Trophoblast cell (in vitro differentiated cells and primary cell): Measurements from ENCODE around the gene FRMPD1.

Experiments
- DNase-seq, 2 donors: peaks; one replicate each; pipeline ENCODE4 v3.0.0-alpha.2; 2016
- H2AFZ ChIP-seq: 2 replicates; pipeline ENCODE4 v1.6.1; 2013; ENCODE audit warnings: low read length, moderate library complexity, mild to moderate bottlenecking; ENCODE audit not compliant: insufficient read depth, poor library complexity
- H2AK5ac ChIP-seq: 2 replicates; pipeline ENCODE4 v1.6.1; 2013; ENCODE audit warnings: mild to moderate bottlenecking, low read length
- H2BK120ac ChIP-seq: 2 replicates; pipeline ENCODE4 v1.6.1; 2013; ENCODE audit warnings: low read length, mild to moderate bottlenecking, moderate library complexity; ENCODE audit not compliant: insufficient read depth, poor library complexity
- H2BK12ac ChIP-seq: 2 replicates; pipeline ENCODE4 v1.6.1; 2013; ENCODE audit warnings: mild to moderate bottlenecking, low read length, moderate library complexity
- H2BK5ac ChIP-seq: 2 replicates; pipeline ENCODE4 v1.6.1; 2013; ENCODE audit warnings: low read length, low read depth, moderate library complexity, mild to moderate bottlenecking; ENCODE audit not compliant: poor library complexity
- H3K14ac ChIP-seq: 2 replicates; pipeline ENCODE4 v1.6.1; 2013; ENCODE audit warnings: mild to moderate bottlenecking, low read length
- H3K18ac ChIP-seq: 2 replicates; pipeline ENCODE4 v1.6.1; 2013; ENCODE audit warnings: mild to moderate bottlenecking, low read length
- H3K23ac ChIP-seq: 2 replicates; pipeline ENCODE4 v1.6.1; 2013; ENCODE audit warnings: low read length
- H3K27ac ChIP-seq: 2 replicates; pipeline ENCODE4 v1.5.1; 2013; ENCODE audit warnings: low read depth, mild to moderate bottlenecking, inconsistent platforms, low read length, moderate library complexity
- H3K27me3 ChIP-seq: 2 replicates; pipeline ENCODE4 v1.6.1; 2013; ENCODE audit warnings: inconsistent platforms, mild to moderate bottlenecking, low read length, moderate library complexity; ENCODE audit not compliant: insufficient read depth
- H3K36me3 ChIP-seq, 2 experiments: 1 replicate in 1 of 2; 2 replicates in 1 of 2; pipeline ENCODE4 v1.6.1; 2013; ENCODE audit warnings: low read length in 2 of 2, mild to moderate bottlenecking in 2 of 2, moderate library complexity in 1 of 2; ENCODE audit not compliant: insufficient read depth in 2 of 2, control insufficient read depth in 1 of 2
- H3K4ac ChIP-seq: 2 replicates; pipeline ENCODE4 v1.6.1; 2013; ENCODE audit warnings: low read depth, mild to moderate bottlenecking, low read length, moderate library complexity
- H3K4me1 ChIP-seq, 2 experiments: 1 replicate in 1 of 2; 2 replicates in 1 of 2; pipeline ENCODE4 v1.6.1; 2013; ENCODE audit warnings: low read length in 2 of 2, mild to moderate bottlenecking in 2 of 2, moderate library complexity in 1 of 2; ENCODE audit not compliant: insufficient read depth in 2 of 2, control insufficient read depth in 1 of 2
- H3K4me2 ChIP-seq: 2 replicates; pipeline ENCODE4 v1.6.1; 2013; ENCODE audit warnings: inconsistent platforms, mild to moderate bottlenecking, low read length, moderate library complexity
- H3K4me3 ChIP-seq: 2 replicates; pipeline ENCODE4 v1.5.1; 2013; ENCODE audit warnings: mild to moderate bottlenecking, low read depth, low read length, inconsistent platforms
- H3K79me1 ChIP-seq: one replicate; pipeline ENCODE4 v1.6.1; 2013; ENCODE audit warnings: low read length
- H3K79me2 ChIP-seq: 2 replicates; pipeline ENCODE4 v1.6.1; 2013; ENCODE audit warnings: low read length, mild to moderate bottlenecking; ENCODE audit not compliant: control insufficient read depth, insufficient read depth, poor library complexity
- H3K9ac ChIP-seq: 2 replicates; pipeline ENCODE4 v1.6.1; 2013; ENCODE audit warnings: mild to moderate bottlenecking, low read length
- H3K9me3 ChIP-seq: 2 replicates; pipeline ENCODE4 v1.6.1; 2013; ENCODE audit warnings: low read depth, mild to moderate bottlenecking, control low read depth, inconsistent platforms, low read length; ENCODE audit not compliant: insufficient read depth
- H4K12ac ChIP-seq: 2 replicates; pipeline ENCODE4 v1.6.1; 2013; ENCODE audit warnings: low read depth, mild to moderate bottlenecking, low read length, moderate library complexity
- H4K8ac ChIP-seq: 2 replicates; pipeline ENCODE4 v1.6.1; 2013; ENCODE audit warnings: low read depth, mild to moderate bottlenecking, low read length, moderate library complexity
- H4K91ac ChIP-seq: one replicate; pipeline ENCODE4 v1.6.1; 2013; ENCODE audit warnings: low read depth, mild to moderate bottlenecking, low read length, moderate library complexity
- WGBS: extraction: QIAGEN DNeasy Blood & Tissue Kit; methylation state at CpG from one replicate; pipeline ENCODE4 v1.1.7; 2013; ENCODE audit warnings: missing lambda C conversion rate; ENCODE audit not compliant: insufficient read length, insufficient coverage; ENCODE audit errors: extremely low coverage; 5-methylcytosine and 5-hydroxymethylcytosine counted together

Gene FRMPD1

DNA sequence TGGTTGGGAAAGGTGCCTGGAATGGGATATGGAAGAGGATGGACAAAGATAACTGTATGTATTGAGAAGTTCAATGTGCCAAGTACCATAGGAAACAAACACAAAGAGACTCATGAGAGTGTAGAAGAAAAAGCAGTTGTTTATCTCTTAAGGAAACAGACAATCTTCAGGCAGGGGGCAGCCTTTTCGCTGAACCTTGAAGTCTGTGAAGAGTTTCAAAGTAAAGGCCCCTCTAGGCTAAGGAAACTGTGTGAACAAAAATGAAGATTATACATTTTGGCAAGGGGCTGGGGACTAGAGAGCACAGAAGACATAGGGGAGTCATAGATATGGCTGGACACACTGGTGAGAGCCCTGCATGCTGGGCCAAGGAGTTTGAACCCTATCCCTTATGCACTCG, 27.5 kb upstream of the FRMPD1 start:
- WGBS: no CpG with 5 or more reads among the region's 2 CpGs
- no peak for DNase-seq
- Histone ChIP-seq H3K9ac (no peak overlapping the region), H3K4ac (no peak overlapping the region), H4K91ac (no peak overlapping the region), H3K79me1 (no peaks in the 10 kb centered on the region), H3K9me3 (no peaks in the 10 kb centered on the region), H2BK12ac (no peak overlapping the region), H3K14ac (no peak overlapping the region), H3K79me2 (no peaks in the 10 kb centered on the region), H3K27me3 (no peaks in the 10 kb centered on the region), H3K23ac (no peak overlapping the region), H2BK120ac (no peak overlapping the region), H2AFZ (no peak overlapping the region), H2AK5ac (no peak overlapping the region), H3K4me1 (no peaks in the 10 kb centered on the region), H3K36me3 (no peaks in the 10 kb centered on the region), H4K8ac (no peak overlapping the region), H3K27ac (no peak overlapping the region), H3K18ac (no peak overlapping the region), H3K4me3 (no peak overlapping the region), H3K4me2 (no peak overlapping the region), H2BK5ac (no peak overlapping the region), H4K12ac (no peak overlapping the region)

DNA sequence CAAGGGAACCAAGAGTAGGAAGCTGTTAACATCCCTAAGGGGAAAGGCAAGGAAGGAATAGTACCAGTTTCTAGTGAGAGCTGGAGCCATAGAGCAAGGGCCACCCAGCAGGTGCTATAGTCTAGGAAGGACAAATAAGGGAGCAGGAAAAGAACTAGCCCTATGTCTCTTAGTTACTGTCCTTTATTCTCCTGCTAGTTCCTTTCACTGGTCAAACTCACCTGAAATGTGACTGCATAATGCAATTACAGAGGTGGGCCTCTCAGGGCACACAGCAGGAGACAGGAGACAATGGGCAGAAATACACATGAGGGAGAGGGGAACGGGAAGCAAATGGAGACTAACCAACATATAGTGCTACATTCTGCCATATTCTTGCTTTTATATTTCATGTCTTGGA, 26.7 kb upstream of the FRMPD1 start:
- Histone ChIP-seq H3K4me1 (no peaks in the 10 kb centered on the region), H3K79me2 (no peaks in the 10 kb centered on the region), H3K36me3 (no peaks in the 10 kb centered on the region), H3K4me3 (no peak overlapping the region), H3K4ac (no peak overlapping the region), H4K91ac (no peak overlapping the region), H3K27me3 (no peaks in the 10 kb centered on the region), H2AK5ac (no peak overlapping the region), H3K9me3 (no peaks in the 10 kb centered on the region), H4K12ac (no peak overlapping the region), H2BK12ac (no peak overlapping the region), H3K79me1 (no peaks in the 10 kb centered on the region), H2AFZ (no peak overlapping the region), H3K23ac (no peak overlapping the region), H3K14ac (no peak overlapping the region), H3K9ac (no peak overlapping the region), H3K27ac (no peak overlapping the region), H3K4me2 (no peak overlapping the region), H4K8ac (no peak overlapping the region), H2BK5ac (no peak overlapping the region), H3K18ac (no peak overlapping the region), H2BK120ac (no peak overlapping the region)
- no peak for DNase-seq
- WGBS: no CpG with 5 or more reads among the region's 1 CpG

DNA sequence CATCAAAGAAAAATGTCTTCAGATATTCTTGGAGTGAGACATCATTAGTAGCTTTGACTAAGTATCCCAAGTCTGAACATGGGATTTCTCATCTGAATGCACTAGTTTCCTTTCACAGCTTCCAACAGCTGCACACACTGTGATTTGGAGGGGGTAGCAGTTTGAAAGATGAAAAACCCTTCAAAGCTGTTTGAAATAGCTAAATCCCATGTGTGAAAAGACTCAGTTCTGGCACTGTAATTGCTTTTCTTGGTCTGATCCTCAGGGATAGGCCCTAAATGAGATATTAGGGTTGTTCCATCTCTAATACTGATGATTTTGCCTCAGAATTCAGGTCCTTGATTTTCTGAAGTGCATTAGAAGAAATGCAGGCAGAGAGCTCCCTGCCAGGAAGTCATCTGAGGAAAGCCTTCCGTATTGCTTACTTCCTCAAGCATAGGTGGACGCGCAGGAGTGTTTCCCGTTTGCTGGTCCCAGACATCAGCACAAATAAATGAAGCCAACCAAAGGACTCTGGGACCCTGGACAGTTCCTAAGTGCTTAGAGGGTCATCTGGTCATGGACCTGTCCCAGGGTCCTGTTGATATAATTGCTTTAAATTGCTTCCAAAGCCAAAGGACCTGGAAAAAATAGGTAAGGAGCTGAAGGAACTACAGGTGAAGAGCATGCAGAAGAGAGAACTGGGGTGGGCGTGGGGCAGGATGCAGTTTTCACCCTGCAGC, 25.6 kb upstream of the FRMPD1 start:
- WGBS: no CpG with 5 or more reads among the region's 5 CpGs
- Histone ChIP-seq H4K8ac (no peak overlapping the region), H4K12ac (no peak overlapping the region), H2BK12ac (no peak overlapping the region), H3K27me3 (no peaks in the 10 kb centered on the region), H3K4me1 (no peaks in the 10 kb centered on the region), H3K9me3 (no peaks in the 10 kb centered on the region), H2AK5ac (no peak overlapping the region), H3K4me2 (no peak overlapping the region), H3K27ac (no peak overlapping the region), H2BK5ac (no peak overlapping the region), H3K23ac (no peak overlapping the region), H3K79me2 (no peaks in the 10 kb centered on the region), H2AFZ (no peak overlapping the region), H3K79me1 (no peaks in the 10 kb centered on the region), H3K4ac (no peak overlapping the region), H3K18ac (no peak overlapping the region), H4K91ac (no peak overlapping the region), H2BK120ac (no peak overlapping the region), H3K36me3 (no peaks in the 10 kb centered on the region), H3K4me3 (no peak overlapping the region), H3K9ac (no peak overlapping the region), H3K14ac (no peak overlapping the region)
- no peak for DNase-seq

DNA sequence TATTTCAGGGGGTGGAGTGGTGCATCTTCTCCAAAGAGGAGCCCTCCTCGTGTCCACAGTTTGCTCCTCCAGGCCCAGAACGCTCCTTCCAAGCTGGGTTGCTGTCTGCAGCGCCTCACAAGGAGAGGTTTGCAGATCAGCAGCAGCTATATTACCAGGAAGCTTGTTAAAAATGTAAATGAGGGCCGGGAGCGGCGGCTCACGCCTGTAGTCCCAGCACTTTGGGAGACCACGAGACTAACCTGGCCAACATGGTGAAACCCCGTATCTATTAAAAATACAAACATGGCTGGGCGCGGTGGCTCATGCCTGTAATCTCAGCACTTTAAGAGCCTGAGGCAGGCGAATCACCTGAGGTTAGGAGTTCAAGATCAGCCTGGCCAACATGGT, 25.0 kb upstream of the FRMPD1 start:
- Histone ChIP-seq H4K91ac (no peak overlapping the region), H3K4me2 (no peak overlapping the region), H3K36me3 (no peaks in the 10 kb centered on the region), H2BK5ac (no peak overlapping the region), H3K23ac (no peak overlapping the region), H2AK5ac (no peak overlapping the region), H4K12ac (no peak overlapping the region), H3K18ac (no peak overlapping the region), H3K4me3 (no peak overlapping the region), H3K9ac (no peak overlapping the region), H3K9me3 (no peaks in the 10 kb centered on the region), H3K4me1 (no peaks in the 10 kb centered on the region), H3K27ac (no peak overlapping the region), H2BK12ac (no peak overlapping the region), H2BK120ac (no peak overlapping the region), H3K79me2 (no peaks in the 10 kb centered on the region), H3K27me3 (no peaks in the 10 kb centered on the region), H3K14ac (no peak overlapping the region), H4K8ac (no peak overlapping the region), H3K4ac (no peak overlapping the region), H3K79me1 (no peaks in the 10 kb centered on the region), H2AFZ (no peak overlapping the region)
- no peak for DNase-seq
- WGBS: no CpG with 5 or more reads among the region's 12 CpGs
